GM23338 (cell line): ENCODE data around the gene RAPGEF3.

Experiments used
- CREB1 ChIP-seq: fragments of 250-450 bp; sonication (Bioruptor Pico); IDR thresholded peaks from 2 replicates; pipeline ENCODE4 v1.5.0; 2020; ENCODE audit warnings: low read depth, mild to moderate bottlenecking, moderate library complexity
- CTCF ChIP-seq, 2 experiments: fragments of 200-600 bp in 1 of 2; sonication (generic) in 1 of 2; conservative IDR thresholded peaks; 2 replicates each; pipeline versions ENCODE4 v1.5.1 to v1.6.1; 2016 to 2017; ENCODE audit warnings: antibody characterized with exemption in 2 of 2, low read depth in 2 of 2, mild to moderate bottlenecking in 2 of 2, moderate library complexity in 1 of 2
- EZH2 ChIP-seq: fragments of 200-600 bp; sonication (generic); IDR thresholded peaks from one replicate; pipeline ENCODE4 v1.8.0; 2017; ENCODE audit warnings: antibody characterized with exemption, mild to moderate bottlenecking, low read depth; ENCODE audit not compliant: unreplicated experiment
- EZH2phosphoT487 ChIP-seq: fragments of 200-600 bp; sonication (generic); IDR thresholded peaks from one replicate; pipeline ENCODE4 v1.8.1; 2018; ENCODE audit warnings: antibody characterized with exemption; ENCODE audit not compliant: unreplicated experiment
- JUNB ChIP-seq: IDR thresholded peaks from one replicate; pipeline ENCODE4 v1.6.1; 2016; ENCODE audit warnings: antibody characterized with exemption; ENCODE audit not compliant: unreplicated experiment
- NANOG ChIP-seq: IDR thresholded peaks from 2 replicates; pipeline ENCODE4 v1.6.1; 2016; ENCODE audit warnings: antibody characterized with exemption, borderline replicate concordance
- POLR2AphosphoS5 ChIP-seq: IDR thresholded peaks from 2 replicates; pipeline ENCODE4 v1.6.1; 2016; ENCODE audit warnings: antibody characterized with exemption, low read depth
- REST ChIP-seq: IDR thresholded peaks from one replicate; pipeline ENCODE4 v1.6.1; 2018; ENCODE audit warnings: antibody characterized with exemption; ENCODE audit not compliant: unreplicated experiment
- ZNF462 ChIP-seq: fragments of 250-450 bp; sonication (Bioruptor Pico); IDR thresholded peaks from 2 replicates; pipeline ENCODE4 v1.5.0; 2020; ENCODE audit warnings: mild to moderate bottlenecking, moderate library complexity

GRCh38 chr12:47736216-47736615, 22.5 kb downstream of the RAPGEF3 start:
- TF ChIP-seq CTCF (conservative IDR thresholded peaks at IDR 0.05; ENCODE audit: low read depth in 2 of 2) (no peak), NANOG (no peak), EZH2phosphoT487 (no peak), REST (no peak), ZNF462 (no peak), EZH2 (no peak), JUNB (no peak), POLR2AphosphoS5 (no peak), CREB1 (CRISPR knock-in tag) (no peak)
